ENCODE data around the gene PTPRD. TPM values are rescaled to one million over a fixed set of nuclear protein-coding genes. Genes with fewer than 3 reads are reported as not detected.

The PTPRD gene
- total RNA-seq, 2 experiments from 2014 or later, result 0.03 TPM; not detected in 1

DNA sequence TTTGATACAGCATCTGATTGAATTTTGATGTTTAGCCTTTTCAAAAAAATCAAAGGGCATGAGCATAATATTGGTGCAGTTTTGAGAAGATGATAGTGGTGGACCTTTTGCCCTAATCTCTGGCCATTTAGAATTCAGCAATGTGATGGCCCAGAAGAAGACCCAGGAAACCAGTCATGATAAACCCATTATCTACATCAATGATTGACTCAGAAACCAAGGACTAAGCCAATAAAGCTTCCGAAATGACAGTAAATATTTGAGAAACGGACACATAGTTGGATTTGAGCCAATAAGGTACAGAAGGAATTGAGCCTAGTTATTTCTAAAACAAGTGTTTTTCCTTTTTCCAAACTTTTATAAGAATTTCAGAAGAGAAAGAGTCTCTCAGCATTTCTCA, 1654.4 kb downstream of the PTPRD start:
- no peaks in the 10 kb centered on the region for H3K4me1 ChIP-seq (ENCODE audit: insufficient read depth, low read length, poor library complexity, severe bottlenecking)
- H3K9me3 ChIP-seq (ENCODE audit: low read length), result no peaks in the 10 kb centered on the region
- no peaks in the 10 kb centered on the region for H3K79me2 ChIP-seq (ENCODE audit: insufficient read depth, low read depth, low read length)
- H4K20me1 ChIP-seq (ENCODE audit: insufficient read depth, low read length), result no peaks in the 10 kb centered on the region
- no peaks in the 10 kb centered on the region for H3K9me2 ChIP-seq (ENCODE audit: insufficient read depth, low read length)
- H3K4me2 ChIP-seq (ENCODE audit: low read length), result no peak overlapping the region
- no peak overlapping the region for H3K27ac ChIP-seq (ENCODE audit: low read depth, low read length, poor library complexity, severe bottlenecking)
- CTCF ChIA-PET (ENCODE audit: unreplicated experiment), result no interaction called here
- BruUV-seq (replicated peaks), result no TSS peak
- H3K4me3 ChIP-seq (ENCODE audit: low read depth, low read length, poor library complexity, severe bottlenecking), result no peak overlapping the region
- POLR2A ChIA-PET, result no interaction called here
- no peak for DNase-seq (ENCODE audit: low spot score)
- H3K36me3 ChIP-seq (ENCODE audit: insufficient read depth, low read length), result no peaks in the 10 kb centered on the region
- H2AFZ ChIP-seq (ENCODE audit: low read length), result no peak overlapping the region
- intact Hi-C loops (cut with micrococcal nuclease; ENCODE audit: unreplicated experiment), result no loop called here
- TF ChIP-seq EZH2phosphoT487 (IDR thresholded peaks at IDR 0.05; ENCODE audit: borderline replicate concordance, low read depth, low read length), result no peak
- TF ChIP-seq, protein P1, sequence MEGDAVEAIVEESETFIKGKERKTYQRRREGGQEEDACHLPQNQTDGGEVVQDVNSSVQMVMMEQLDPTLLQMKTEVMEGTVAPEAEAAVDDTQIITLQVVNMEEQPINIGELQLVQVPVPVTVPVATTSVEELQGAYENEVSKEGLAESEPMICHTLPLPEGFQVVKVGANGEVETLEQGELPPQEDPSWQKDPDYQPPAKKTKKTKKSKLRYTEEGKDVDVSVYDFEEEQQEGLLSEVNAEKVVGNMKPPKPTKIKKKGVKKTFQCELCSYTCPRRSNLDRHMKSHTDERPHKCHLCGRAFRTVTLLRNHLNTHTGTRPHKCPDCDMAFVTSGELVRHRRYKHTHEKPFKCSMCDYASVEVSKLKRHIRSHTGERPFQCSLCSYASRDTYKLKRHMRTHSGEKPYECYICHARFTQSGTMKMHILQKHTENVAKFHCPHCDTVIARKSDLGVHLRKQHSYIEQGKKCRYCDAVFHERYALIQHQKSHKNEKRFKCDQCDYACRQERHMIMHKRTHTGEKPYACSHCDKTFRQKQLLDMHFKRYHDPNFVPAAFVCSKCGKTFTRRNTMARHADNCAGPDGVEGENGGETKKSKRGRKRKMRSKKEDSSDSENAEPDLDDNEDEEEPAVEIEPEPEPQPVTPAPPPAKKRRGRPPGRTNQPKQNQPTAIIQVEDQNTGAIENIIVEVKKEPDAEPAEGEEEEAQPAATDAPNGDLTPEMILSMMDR (conservative IDR thresholded peaks at IDR 0.05; ENCODE audit: low read length), result no peak

DNA sequence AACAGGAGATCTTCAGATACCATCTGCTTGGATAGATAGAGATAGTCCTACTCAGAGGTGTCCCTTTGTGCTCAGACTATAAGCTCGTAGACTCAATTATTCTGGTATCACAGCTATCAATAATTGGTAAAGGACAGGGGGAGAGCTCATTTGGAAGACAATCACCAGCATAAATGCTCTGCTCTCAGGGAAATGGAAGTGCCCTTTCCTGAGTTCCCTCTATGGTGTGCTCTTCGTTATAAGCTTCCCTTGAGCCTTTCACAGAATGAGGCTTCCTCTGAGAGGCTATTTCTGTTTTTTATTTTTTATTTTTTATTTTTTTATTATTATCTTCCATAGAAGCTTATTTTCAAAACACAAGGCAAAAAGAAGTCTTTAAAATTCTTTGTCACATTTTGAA, 1657.5 kb downstream of the PTPRD start:
- no peak overlapping the region for H3K27ac ChIP-seq (ENCODE audit: low read depth, low read length, poor library complexity, severe bottlenecking)
- no peaks in the 10 kb centered on the region for H3K4me1 ChIP-seq (ENCODE audit: insufficient read depth, low read length, poor library complexity, severe bottlenecking)
- TF ChIP-seq, protein P1 (conservative IDR thresholded peaks at IDR 0.05; ENCODE audit: low read length), result no peak
- no peak for TF ChIP-seq EZH2phosphoT487 (IDR thresholded peaks at IDR 0.05; ENCODE audit: borderline replicate concordance, low read depth, low read length)
- H3K4me2 ChIP-seq (ENCODE audit: low read length), result no peak overlapping the region
- H3K36me3 ChIP-seq (ENCODE audit: insufficient read depth, low read length), result no peaks in the 10 kb centered on the region
- ChIA-PET CTCF (ENCODE audit: unreplicated experiment) (no interaction called here), POLR2A (interaction anchor here (1.2 kb wide), 1 partner anchor 17 kb away, joined by 3 read pairs; no protein-coding TSS in a partner anchor)
- H2AFZ ChIP-seq (ENCODE audit: low read length), result no peak overlapping the region
- intact Hi-C loops (cut with micrococcal nuclease; ENCODE audit: unreplicated experiment), result no loop called here
- no peaks in the 10 kb centered on the region for H3K9me2 ChIP-seq (ENCODE audit: insufficient read depth, low read length)
- BruUV-seq (replicated peaks), result no TSS peak
- H3K4me3 ChIP-seq (ENCODE audit: low read depth, low read length, poor library complexity, severe bottlenecking), result no peak overlapping the region
- no peaks in the 10 kb centered on the region for H3K9me3 ChIP-seq (ENCODE audit: low read length)
- DNase-seq (ENCODE audit: low spot score), result no peak
- H4K20me1 ChIP-seq (ENCODE audit: insufficient read depth, low read length), result no peaks in the 10 kb centered on the region
- no peaks in the 10 kb centered on the region for H3K79me2 ChIP-seq (ENCODE audit: insufficient read depth, low read depth, low read length)

DNA sequence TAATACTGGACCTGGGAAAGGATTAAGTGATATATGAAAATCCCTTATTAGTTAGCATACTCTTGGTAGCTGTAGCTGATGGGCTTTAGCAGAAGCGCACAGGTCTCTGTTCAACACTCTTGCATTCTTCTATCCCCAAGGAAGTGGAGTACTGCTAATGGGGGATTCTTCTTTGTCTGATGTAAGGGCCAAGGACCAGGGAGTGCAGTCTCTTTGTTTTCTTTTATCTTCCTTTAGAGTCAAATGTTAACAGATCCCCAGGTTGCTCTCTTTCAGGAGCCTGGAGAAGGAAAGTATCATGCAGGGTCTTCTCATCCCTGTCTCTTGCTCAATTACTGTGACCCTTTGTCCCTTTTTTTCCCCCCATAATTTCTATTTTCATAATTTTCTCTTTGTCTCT, 1666.3 kb downstream of the PTPRD start:
- Histone ChIP-seq H3K4me1 (ENCODE audit: insufficient read depth, low read length, poor library complexity, severe bottlenecking) (no peaks in the 10 kb centered on the region), H4K20me1 (ENCODE audit: insufficient read depth, low read length) (no peaks in the 10 kb centered on the region), H2AFZ (ENCODE audit: low read length) (no peak overlapping the region), H3K27ac (ENCODE audit: low read depth, low read length, poor library complexity, severe bottlenecking) (no peak overlapping the region), H3K9me3 (ENCODE audit: low read length) (no peaks in the 10 kb centered on the region), H3K36me3 (ENCODE audit: insufficient read depth, low read length) (no peaks in the 10 kb centered on the region), H3K4me3 (ENCODE audit: low read depth, low read length, poor library complexity, severe bottlenecking) (no peak overlapping the region), H3K79me2 (ENCODE audit: insufficient read depth, low read depth, low read length) (no peaks in the 10 kb centered on the region), H3K4me2 (ENCODE audit: low read length) (no peak overlapping the region), H3K9me2 (ENCODE audit: insufficient read depth, low read length) (no peaks in the 10 kb centered on the region)
- ChIA-PET CTCF (ENCODE audit: unreplicated experiment) (no interaction called here), POLR2A (interaction anchor here (0.6 to 0.7 kb wide), 2 partner anchors 761 to 818 kb away, joined by 3 read pairs; no protein-coding TSS in a partner anchor)
- intact Hi-C loops (cut with micrococcal nuclease; ENCODE audit: unreplicated experiment), result no loop called here
- no peak for TF ChIP-seq EZH2phosphoT487 (IDR thresholded peaks at IDR 0.05; ENCODE audit: borderline replicate concordance, low read depth, low read length)
- TF ChIP-seq, protein P1 (conservative IDR thresholded peaks at IDR 0.05; ENCODE audit: low read length), result no peak
- DNase-seq (ENCODE audit: low spot score), result no peak
- no TSS peak for BruUV-seq (replicated peaks)

All from OCI-LY7 (cell line).